GM21367 (cell line): ENCODE results near the gene CREBBP.

Source experiments
- ATAC-seq: cut with Tn5 transposase; IDR thresholded peaks from one replicate; pipeline ENCODE4 v1.9.1; 2021; ENCODE audit not compliant: unreplicated experiment

Gene CREBBP

GRCh38 chr16:3769013-3769412 lies 111.5 kb downstream of the CREBBP start:
- ATAC-seq, result no peak

- no peak for ATAC-seq
These were observed 113.1 kb downstream of the CREBBP start for GRCh38 chr16:3767333-3767986.

GRCh38 chr16:3766177-3766576 lies 114.3 kb downstream of the CREBBP start:
- no peak for ATAC-seq

- no peak for ATAC-seq
These were observed 116.1 kb downstream of the CREBBP start for GRCh38 chr16:3764409-3764808.

GRCh38 chr16:3762107-3762750 lies 118.3 kb downstream of the CREBBP start:
- ATAC-seq, result no peak

GRCh38 chr16:3761375-3762106 lies 119.0 kb downstream of the CREBBP start:
- ATAC-seq, result no peak

- ATAC-seq, result no peak
These were observed 120.0 kb downstream of the CREBBP start for GRCh38 chr16:3760518-3760917.

- no peak for ATAC-seq
These were observed 120.8 kb downstream of the CREBBP start for GRCh38 chr16:3759736-3760135.

- no peak for ATAC-seq
These were observed 124.4 kb downstream of the CREBBP start for GRCh38 chr16:3756113-3756512.

- ATAC-seq, result no peak
These were observed 125.3 kb downstream of the CREBBP start for GRCh38 chr16:3755249-3755648.

- no peak for ATAC-seq
These were observed 125.7 kb downstream of the CREBBP start for GRCh38 chr16:3754772-3755171.

- ATAC-seq, result no peak
These were observed 126.3 kb downstream of the CREBBP start for GRCh38 chr16:3754081-3754703.

GRCh38 chr16:3752984-3753383 lies 127.5 kb downstream of the CREBBP start:
- ATAC-seq, result no peak

- ATAC-seq, result no peak
These were observed 128.6 kb downstream of the CREBBP start for GRCh38 chr16:3751878-3752277.

- no peak for ATAC-seq
These were observed 132.2 kb downstream of the CREBBP start for GRCh38 chr16:3748307-3748706.

GRCh38 chr16:3745751-3746355 lies 134.7 kb downstream of the CREBBP start:
- no peak for ATAC-seq

- no peak for ATAC-seq
These were observed 136.5 kb downstream of the CREBBP start for GRCh38 chr16:3744018-3744417.

GRCh38 chr16:3740934-3741333 lies 139.6 kb downstream of the CREBBP start:
- ATAC-seq, result no peak

- ATAC-seq, result no peak
These were observed 140.3 kb downstream of the CREBBP start for GRCh38 chr16:3740186-3740585.

- ATAC-seq, result no peak
These were observed 140.9 kb downstream of the CREBBP start for GRCh38 chr16:3739636-3740035.

GRCh38 chr16:3738541-3738940 lies 142.0 kb downstream of the CREBBP start:
- ATAC-seq, result no peak
